Stomach (tissue), 4 donors: ENCODE measurements around the gene TANC1.

Experiments
- POLR2A ChIP-seq, 4 donors: fragments of 450-650 bp; IDR thresholded peaks; one replicate each; pipeline ENCODE4 v1.6.1; 2016; ENCODE audit warnings: antibody characterized with exemption in 4 of 4, control low read depth in 2 of 4, mild to moderate bottlenecking in 1 of 4, moderate library complexity in 1 of 4
- TF ChIP-seq, protein P1 (sequence below), 7 experiments: fragments of 450-650 bp in 4 of 7; fragments of 200-600 bp in 3 of 7; sonication (generic) in 3 of 7; IDR thresholded peaks; one replicate each; pipeline ENCODE4 v1.5.1; 2016 to 2019; ENCODE audit warnings: antibody characterized with exemption in 7 of 7, control low read depth in 2 of 7, mild to moderate bottlenecking in 1 of 7

GRCh38 chr2:159275111-159275510, 306.7 kb downstream of the TANC1 start:
- TF ChIP-seq, protein P1, sequence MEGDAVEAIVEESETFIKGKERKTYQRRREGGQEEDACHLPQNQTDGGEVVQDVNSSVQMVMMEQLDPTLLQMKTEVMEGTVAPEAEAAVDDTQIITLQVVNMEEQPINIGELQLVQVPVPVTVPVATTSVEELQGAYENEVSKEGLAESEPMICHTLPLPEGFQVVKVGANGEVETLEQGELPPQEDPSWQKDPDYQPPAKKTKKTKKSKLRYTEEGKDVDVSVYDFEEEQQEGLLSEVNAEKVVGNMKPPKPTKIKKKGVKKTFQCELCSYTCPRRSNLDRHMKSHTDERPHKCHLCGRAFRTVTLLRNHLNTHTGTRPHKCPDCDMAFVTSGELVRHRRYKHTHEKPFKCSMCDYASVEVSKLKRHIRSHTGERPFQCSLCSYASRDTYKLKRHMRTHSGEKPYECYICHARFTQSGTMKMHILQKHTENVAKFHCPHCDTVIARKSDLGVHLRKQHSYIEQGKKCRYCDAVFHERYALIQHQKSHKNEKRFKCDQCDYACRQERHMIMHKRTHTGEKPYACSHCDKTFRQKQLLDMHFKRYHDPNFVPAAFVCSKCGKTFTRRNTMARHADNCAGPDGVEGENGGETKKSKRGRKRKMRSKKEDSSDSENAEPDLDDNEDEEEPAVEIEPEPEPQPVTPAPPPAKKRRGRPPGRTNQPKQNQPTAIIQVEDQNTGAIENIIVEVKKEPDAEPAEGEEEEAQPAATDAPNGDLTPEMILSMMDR (IDR thresholded peaks at IDR 0.05): no peak
- no peak for TF ChIP-seq POLR2A (IDR thresholded peaks at IDR 0.05)
